K562 (cell line): ENCODE data around the gene TCF4. TPM values are rescaled to one million over a fixed set of nuclear protein-coding genes. Genes with fewer than 3 reads are reported as not detected.

Source experiments
- ATAC-seq: fragments of 200-7000 bp; cut with Tn5 transposase; 3 replicates; pipeline ENCODE4 v1.9.1; 2020; ENCODE audit warnings: moderate library complexity
- BruUV-seq: library from RNA; stranded (reverse); fragments of 400-500 nt; replicated peaks from 2 replicates; lab custom pipeline; 2021; lab: Mats Ljungman, UMichigan
- CTCF ChIA-PET: fragments of 300-600 bp; formaldehyde crosslinking; extraction: SDS; loops from one replicate; lab custom pipeline; 2021; ENCODE audit warnings: low intra/inter-chr PET ratio; lab: Yijun Ruan, JAX
- POLR2A ChIA-PET: fragments of 300-600, 350-650 bp; sonication (Branson Sonifier 250); formaldehyde crosslinking; extraction: SDS; loops from one replicate; lab custom pipeline; 2021; ENCODE audit warnings: antibody characterized with exemption, inconsistent platforms; lab: Yijun Ruan, JAX
- DNase-seq, 4 experiments: peaks; one replicate each; pipeline versions ENCODE4 v3.0.0 to v3.0.0-alpha.2; 2011 to 2018; ENCODE audit warnings: low spot score in 3 of 4, mixed read lengths in 3 of 4; ENCODE audit errors: extremely low read depth in 1 of 4
- FAIRE-seq: peaks from 2 replicates; lab custom pipeline; 2011; peaks lifted over from hg19 to GRCh38; lab: Jason Lieb, UNC
- H2AFZ ChIP-seq: 2 replicates; pipeline ENCODE4 v1.6.0; 2011; ENCODE audit warnings: low read depth, low read length, control low read depth, inconsistent platforms
- H3K27ac ChIP-seq: fragments of 200-600 bp; 3 replicates; pipeline ENCODE4 v1.8.0; 2011; ENCODE audit warnings: low read depth, mild to moderate bottlenecking, control low read depth, inconsistent platforms, low read length, moderate library complexity, mixed read lengths; ENCODE audit errors: extremely low read depth
- H3K27me3 ChIP-seq, 2 experiments: fragments of 300-600 bp in 1 of 2; 2 replicates in 1 of 2; 3 replicates in 1 of 2; pipeline versions ENCODE4 v1.6.0 to v1.8.0; 2011; ENCODE audit warnings: inconsistent platforms in 2 of 2, low read length in 2 of 2, mild to moderate bottlenecking in 1 of 2, mixed read lengths in 1 of 2, moderate library complexity in 1 of 2; ENCODE audit not compliant: control insufficient read depth in 2 of 2, insufficient read depth in 2 of 2
- H3K36me3 ChIP-seq: fragments of 300-600 bp; 3 replicates; pipeline ENCODE4 v1.8.0; 2011; ENCODE audit warnings: mild to moderate bottlenecking, low read length, inconsistent platforms; ENCODE audit not compliant: control insufficient read depth, insufficient read depth
- H3K4me1 ChIP-seq, 2 experiments: fragments of 200-600 bp in 1 of 2; replicated peaks in 1 of 2; 2 replicates in 1 of 2; 3 replicates in 1 of 2; pipeline versions ENCODE4 v1.5.1 to v1.8.0; 2011; ENCODE audit warnings: inconsistent platforms in 2 of 2, low read length in 2 of 2, mild to moderate bottlenecking in 1 of 2, mixed read lengths in 1 of 2, moderate library complexity in 1 of 2; ENCODE audit not compliant: control insufficient read depth in 2 of 2, insufficient read depth in 2 of 2
- H3K4me2 ChIP-seq: 2 replicates; pipeline ENCODE4 v1.6.1; 2011; ENCODE audit warnings: low read length, control low read depth, inconsistent platforms, mixed read lengths; ENCODE audit not compliant: insufficient read depth
- H3K4me3 ChIP-seq: fragments of 200-600 bp; sonication (generic), shearing (Covaris generic); 2 replicates; pipeline ENCODE4 v1.5.1; 2016; ENCODE audit warnings: control low read depth, inconsistent platforms
- H3K79me2 ChIP-seq: fragments of 200-600 bp; 3 replicates; pipeline ENCODE4 v1.8.0; 2011; ENCODE audit warnings: low read length, inconsistent platforms; ENCODE audit not compliant: control insufficient read depth, insufficient read depth
- H3K9ac ChIP-seq, 2 experiments: 2 replicates each; pipeline versions ENCODE4 v1.6.0 to v1.6.1; 2011; ENCODE audit warnings: low read depth in 2 of 2, low read length in 2 of 2, control low read depth in 1 of 2, inconsistent platforms in 1 of 2, mild to moderate bottlenecking in 1 of 2, mixed read lengths in 1 of 2; ENCODE audit not compliant: insufficient read depth in 1 of 2
- H3K9me1 ChIP-seq: one replicate; pipeline ENCODE4 v1.6.0; 2011; ENCODE audit warnings: inconsistent platforms, mild to moderate bottlenecking, low read length, moderate library complexity; ENCODE audit not compliant: control insufficient read depth, insufficient read depth
- H3K9me3 ChIP-seq: replicated peaks from 2 replicates; pipeline ENCODE4 v1.5.1; 2011; ENCODE audit warnings: low read depth, low read length, inconsistent platforms; ENCODE audit not compliant: control insufficient read depth, insufficient read depth
- H4K20me1 ChIP-seq: replicated peaks from 2 replicates; pipeline ENCODE4 v1.6.1; 2011; ENCODE audit warnings: low read length, inconsistent platforms, mixed read lengths; ENCODE audit not compliant: control insufficient read depth, insufficient read depth
- CREB3 ChIP-seq: fragments of 450-650 bp; conservative IDR thresholded peaks from 2 replicates; pipeline ENCODE4 v1.6.1; 2016; ENCODE audit warnings: missing genetic modification characterization, low read depth, mild to moderate bottlenecking, missing compliant biosample characterization, moderate library complexity
- MCM3 ChIP-seq: fragments of 450-650 bp; IDR thresholded peaks from 2 replicates; pipeline ENCODE4 v1.6.1; 2016
- MIER1 ChIP-seq: fragments of 450-650 bp; IDR thresholded peaks from 2 replicates; pipeline ENCODE4 v1.6.1; 2016; ENCODE audit warnings: antibody characterized with exemption, mild to moderate bottlenecking, low read depth
- SREBF1 ChIP-seq: fragments of 150-350 bp; IDR thresholded peaks from 2 replicates; pipeline ENCODE4 v1.6.1; 2014; ENCODE audit warnings: antibody characterized with exemption, low read depth, low read length, borderline replicate concordance
- SRSF9 ChIP-seq: fragments of 200-400 bp; formaldehyde crosslinking; IDR thresholded peaks from 2 replicates; pipeline ENCODE4 v1.6.1; 2017; ENCODE audit warnings: low read depth, low read length, borderline replicate concordance
- ZNF407 ChIP-seq: fragments of 450-650 bp; IDR thresholded peaks from 2 replicates; pipeline ENCODE4 v1.6.1; 2016; ENCODE audit warnings: low read depth
- WGBS: fragments of 100-300 bp; shearing (Covaris generic); methylation state at CpG from one replicate; pipeline ENCODE4 v1.1.6; 2016; ENCODE audit warnings: low coverage, mixed read lengths; ENCODE audit not compliant: insufficient coverage; ENCODE audit errors: missing lambda C conversion rate; 5-methylcytosine and 5-hydroxymethylcytosine counted together
- in situ Hi-C: fragments of 300-500 bp; cut with MboI; formaldehyde crosslinking; loops from 4 replicates; pipeline ENCODE4 v1.15.0; 2018; ENCODE audit warnings: inconsistent platforms, mixed read lengths
- intact Hi-C: fragments of 100-400 bp; cut with micrococcal nuclease; formaldehyde crosslinking; loops from 2 replicates; pipeline ENCODE4 v1.14.2; 2022
- polyA plus RNA-seq, 8 experiments: library from polyadenylated mRNA; depleted of rRNA in 4 of 8; stranded (reverse) in 5 of 8; unstranded in 3 of 8; fragments of >200 nt; fragmentation: Nextera tagmentation in 2 of 8; fragmentation: Illumina TruSeq in 1 of 8; extraction: Ambion mirVana in 2 of 8; extraction: Trizol in 1 of 8; gene quantifications; 2 replicates each; pipeline versions ENCODE4 v1.2.1 to v1.2.3, GENCODE V29; 2011 to 2014; ENCODE audit warnings: inconsistent platforms in 1 of 8, missing spikeins in 1 of 8
- total RNA-seq, 7 experiments: library from RNA; depleted of rRNA in 6 of 7; stranded (reverse); fragments of >200 nt in 6 of 7; fragmentation: Illumina TruSeq in 2 of 7; extraction: Trizol in 2 of 7; gene quantifications; 2 replicates each; pipeline versions ENCODE4 v1.2.1 to v1.2.3, GENCODE V29; 2011 to 2021; ENCODE audit warnings: low replicate concordance in 1 of 7

The TCF4 gene
- total and polyA plus RNA-seq, 9 of the 15 experiments (the other 6 are each of a cell fraction or from before 2014, with no cell fraction given) = 4.8 to 24.7 (median 15.2) TPM

GRCh38 chr18:55296778-55297177, 291.2 kb downstream of the TCF4 start (continued):
- no peak for TF ChIP-seq MIER1

- Histone ChIP-seq H3K4me1 (peaks cover 0 to 7% of the 10 kb centered on the region in 2 experiments; a peak in 3 of 5 replicates), H4K20me1 (no peaks in the 10 kb centered on the region), H3K9me1 (no peaks in the 10 kb centered on the region)
- in situ Hi-C loops = no loop called here
- no peak for TF ChIP-seq CREB3 (tag)
- no peak for TF ChIP-seq SREBF1
- no peak for TF ChIP-seq SRSF9
- no peak for TF ChIP-seq MCM3
- no peak for TF ChIP-seq ZNF407
- TF ChIP-seq, all 486 proteins: peak for 0
- ATAC-seq = no peak
- DNase-seq = no peak
- no peaks in the 10 kb centered on the region for H3K27me3 ChIP-seq
- H3K9ac ChIP-seq = no peak overlapping the region
- H3K4me2 ChIP-seq = no peak overlapping the region
- no peaks in the 10 kb centered on the region for H3K36me3 ChIP-seq
- H3K27ac ChIP-seq = no peak overlapping the region
- H3K9me3 ChIP-seq = no peaks in the 10 kb centered on the region
- intact Hi-C loops = no loop called here
- no peak overlapping the region for H3K4me3 ChIP-seq
- FAIRE-seq = no peak
- H2AFZ ChIP-seq = no peak overlapping the region
- H3K79me2 ChIP-seq = no peaks in the 10 kb centered on the region
- CTCF ChIA-PET = no interaction called here
- 55% methylated on average over 1 of the region's 2 CpGs for WGBS
- POLR2A ChIA-PET = no interaction called here
- BruUV-seq = no TSS peak
Observed at GRCh38 chr18:55296115-55296514, 291.9 kb downstream of the TCF4 start.
